Tibial artery (tissue), 4 donors: ENCODE measurements around the gene TMEM167A.

Source experiments
- DNase-seq, 2 donors: peaks; one replicate each; pipeline ENCODE4 v3.0.0-alpha.2; 2019
- H3K27ac ChIP-seq, 2 donors: fragments of 200-600 bp; sonication (generic) in 1 of 2; 1 replicate in 1 of 2; 2 replicates in 1 of 2; pipeline ENCODE4 v1.5.1; 2018 to 2019; ENCODE audit warnings: mild to moderate bottlenecking in 1 of 2
- H3K27me3 ChIP-seq, 2 donors: fragments of 200-600 bp; sonication (generic) in 1 of 2; one replicate each; pipeline versions ENCODE4 v1.5.1 to v1.6.0; 2016 to 2019
- H3K36me3 ChIP-seq, 3 donors: fragments of 200-600 bp; sonication (generic) in 2 of 3; one replicate each; pipeline ENCODE4 v1.5.1; 2016 to 2019; ENCODE audit warnings: mild to moderate bottlenecking in 2 of 3
- H3K4me1 ChIP-seq, 4 donors: fragments of 200-600 bp; sonication (generic) in 2 of 4; 1 replicate in 3 of 4; 2 replicates in 1 of 4; pipeline ENCODE4 v1.5.1; 2016 to 2019
- H3K4me3 ChIP-seq, 2 donors: fragments of 200-600 bp; sonication (generic) in 1 of 2; 1 replicate in 1 of 2; 2 replicates in 1 of 2; pipeline ENCODE4 v1.5.1; 2018 to 2019; ENCODE audit warnings: mild to moderate bottlenecking in 2 of 2
- H3K9me3 ChIP-seq, 3 donors: fragments of 200-600 bp; sonication (generic) in 1 of 3; one replicate each; pipeline ENCODE4 v1.5.1; 2016 to 2019
- CTCF ChIP-seq, 2 experiments: fragments of 200-600 bp in 1 of 2; fragments of 450-650 bp in 1 of 2; IDR thresholded peaks; one replicate each; pipeline ENCODE4 v1.5.1; 2017 to 2019; ENCODE audit warnings: antibody characterized with exemption in 2 of 2, mild to moderate bottlenecking in 1 of 2, moderate library complexity in 1 of 2
- intact Hi-C: fragments of 100-400 bp; cut with DNase I; formaldehyde crosslinking; loops from one replicate; pipeline ENCODE4 v1.15.0; 2023; ENCODE audit warnings: low total_unique reads

Gene TMEM167A

GRCh38 chr5:83066548-83067110, 10.6 kb downstream of the TMEM167A start:
- peaks cover 0 to 40% (median 0%) of the 10 kb centered on the region in 4 donors for H3K4me1 ChIP-seq
- H3K36me3 ChIP-seq = no peaks in the 10 kb centered on the region
- no peak overlapping the region for H3K27ac ChIP-seq
- intact Hi-C loops = no loop called here
- no peaks in the 10 kb centered on the region for H3K27me3 ChIP-seq
- DNase-seq = no peak
- no peak for TF ChIP-seq CTCF (IDR thresholded peaks at IDR 0.05)
- no peaks in the 10 kb centered on the region for H3K9me3 ChIP-seq
- H3K4me3 ChIP-seq = no peak overlapping the region

DNA sequence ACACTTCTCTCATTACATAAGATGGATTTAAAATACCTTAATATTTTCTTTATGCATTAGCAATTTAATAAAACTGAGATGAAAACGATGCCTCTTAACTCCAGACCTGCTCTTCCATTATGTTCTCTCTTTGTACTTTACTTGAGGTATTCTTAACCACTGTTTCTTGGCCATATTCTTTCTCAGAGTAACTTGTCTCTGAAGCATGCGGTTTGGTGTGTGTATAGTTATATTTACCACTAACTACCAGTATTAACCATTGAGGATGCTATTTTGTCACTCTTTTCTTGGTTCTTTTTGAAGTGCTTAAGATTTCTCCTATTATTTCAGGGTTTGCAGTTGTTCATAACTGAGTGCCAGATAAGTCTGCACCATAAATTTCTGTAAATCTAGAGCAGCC, 17.9 kb downstream of the TMEM167A start:
- Histone ChIP-seq H3K27ac (no peak overlapping the region), H3K4me1 (peaks cover 0 to 17% (median 0%) of the 10 kb centered on the region in 4 donors), H3K27me3 (no peaks in the 10 kb centered on the region), H3K36me3 (peaks cover 0 to 14% (median 10%) of the 10 kb centered on the region in 3 donors), H3K9me3 (no peaks in the 10 kb centered on the region), H3K4me3 (no peak overlapping the region)
- intact Hi-C loops = no loop called here
- no peak for DNase-seq
- no peak for TF ChIP-seq CTCF (IDR thresholded peaks at IDR 0.05)

DNA sequence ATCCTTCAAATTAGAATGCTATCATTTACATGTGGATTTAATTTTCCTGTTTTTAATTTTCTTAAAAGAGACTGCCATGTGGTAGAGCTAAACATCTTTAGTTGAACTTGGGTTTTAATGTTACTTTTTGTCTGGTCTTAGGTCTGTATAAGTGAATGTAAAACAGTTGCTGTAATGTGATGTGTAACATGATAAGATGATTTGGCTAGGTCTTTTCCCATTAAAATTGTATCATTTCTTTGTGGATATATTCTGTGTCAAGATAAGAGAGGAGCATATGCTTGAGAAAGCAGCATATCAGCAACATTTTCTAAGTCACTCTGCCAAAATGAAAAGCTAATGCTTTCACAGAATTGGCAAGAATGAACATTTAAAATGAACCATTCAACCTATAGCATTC, 18.5 kb downstream of the TMEM167A start:
- H3K27me3 ChIP-seq = no peaks in the 10 kb centered on the region
- DNase-seq = no peak
- H3K27ac ChIP-seq = no peak overlapping the region
- H3K9me3 ChIP-seq = no peaks in the 10 kb centered on the region
- peaks cover 0 to 17% (median 0%) of the 10 kb centered on the region in 4 donors for H3K4me1 ChIP-seq
- H3K36me3 ChIP-seq = peaks cover 0 to 14% (median 10%) of the 10 kb centered on the region in 3 donors
- TF ChIP-seq CTCF (IDR thresholded peaks at IDR 0.05) = no peak
- H3K4me3 ChIP-seq = no peak overlapping the region
- intact Hi-C loops = no loop called here

DNA sequence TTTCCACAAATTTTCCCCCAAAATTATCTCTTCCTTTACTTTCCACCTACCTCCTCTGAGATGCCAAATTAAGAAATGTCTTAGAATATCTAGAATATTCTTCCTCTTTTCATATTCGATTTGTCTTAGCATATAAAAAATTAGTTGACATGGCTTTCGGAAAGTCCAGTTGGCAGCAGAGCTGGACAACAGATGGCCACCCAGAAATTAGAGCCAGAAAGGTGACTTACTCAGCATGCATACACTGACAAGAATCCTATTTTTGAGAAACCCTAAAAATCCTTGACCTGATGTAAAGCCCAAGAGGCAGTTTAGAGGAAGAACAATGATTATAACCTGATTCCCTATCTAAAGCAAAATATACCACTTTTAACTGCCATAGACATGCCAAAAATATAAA, 22.0 kb downstream of the TMEM167A start:
- intact Hi-C loops = no loop called here
- TF ChIP-seq CTCF (IDR thresholded peaks at IDR 0.05) = no peak
- Histone ChIP-seq H3K4me3 (no peak overlapping the region), H3K27ac (no peak overlapping the region), H3K36me3 (peaks cover 0 to 12% (median 5%) of the 10 kb centered on the region in 3 donors), H3K9me3 (no peaks in the 10 kb centered on the region), H3K4me1 (peaks cover 0 to 17% (median 0%) of the 10 kb centered on the region in 4 donors), H3K27me3 (no peaks in the 10 kb centered on the region)
- DNase-seq = no peak

- Histone ChIP-seq H3K9me3 (no peaks in the 10 kb centered on the region), H3K36me3 (peaks cover 0 to 12% (median 0%) of the 10 kb centered on the region in 3 donors), H3K27me3 (no peaks in the 10 kb centered on the region), H3K27ac (no peak overlapping the region), H3K4me3 (no peak overlapping the region), H3K4me1 (no peaks in the 10 kb centered on the region)
- no peak for TF ChIP-seq CTCF (IDR thresholded peaks at IDR 0.05)
- DNase-seq = no peak
- intact Hi-C loops = no loop called here
Measured at GRCh38 chr5:83050723-83051340, 26.4 kb downstream of the TMEM167A start.
